ENCODE measurements around the gene MTMR1.

The MTMR1 gene

GRCh38 chrX:150792949-150793527 lies 99.8 kb downstream of the MTMR1 start:
- TF ChIP-seq ZFP30 (CRISPR knock-in tag; IDR thresholded peaks at IDR 0.05) = no peak
- no peak for TF ChIP-seq ARNTL (CRISPR knock-in tag; IDR thresholded peaks at IDR 0.05; ENCODE audit: borderline replicate concordance, low read depth)
- no peak for ATAC-seq

GRCh38 chrX:150805736-150806135 lies 112.5 kb downstream of the MTMR1 start:
- no peak for TF ChIP-seq ISL1 (CRISPR knock-in tag; IDR thresholded peaks at IDR 0.05)
- TF ChIP-seq SNAI2 (CRISPR knock-in tag; IDR thresholded peaks at IDR 0.05) = no peak
- ATAC-seq = no peak

- no peak for ATAC-seq
These were observed 113.6 kb downstream of the MTMR1 start for GRCh38 chrX:150806827-150807226.

More at GRCh38 chrX:150806827-150807226, 113.6 kb downstream of the MTMR1 start:
- TF ChIP-seq PATZ1 (CRISPR knock-in tag; IDR thresholded peaks at IDR 0.05; ENCODE audit: borderline replicate concordance) = no peak
- TF ChIP-seq TCF4 (CRISPR knock-in tag; IDR thresholded peaks at IDR 0.05; ENCODE audit: borderline replicate concordance) = no peak
- TF ChIP-seq ZFP30 (CRISPR knock-in tag; IDR thresholded peaks at IDR 0.05) = no peak
- TF ChIP-seq BACH2 (CRISPR knock-in tag; IDR thresholded peaks at IDR 0.05; ENCODE audit: borderline replicate concordance) = no peak
- no peak for TF ChIP-seq PPARA (CRISPR knock-in tag; IDR thresholded peaks at IDR 0.05; ENCODE audit: borderline replicate concordance)
- TF ChIP-seq SNAI2 (CRISPR knock-in tag; IDR thresholded peaks at IDR 0.05) = no peak
- TF ChIP-seq ZFP3 (CRISPR knock-in tag; IDR thresholded peaks at IDR 0.05) = no peak
- TF ChIP-seq TOX (CRISPR knock-in tag; IDR thresholded peaks at IDR 0.05; ENCODE audit: borderline replicate concordance) = no peak
- no peak for TF ChIP-seq TSHZ2 (CRISPR knock-in tag; IDR thresholded peaks at IDR 0.05)
- TF ChIP-seq OSR1 (CRISPR knock-in tag; IDR thresholded peaks at IDR 0.05) = no peak
- TF ChIP-seq POU6F1 (CRISPR knock-in tag; IDR thresholded peaks at IDR 0.05; ENCODE audit: borderline replicate concordance, low read depth) = no peak
- no peak for TF ChIP-seq CSRNP3 (CRISPR knock-in tag; IDR thresholded peaks at IDR 0.05)
- TF ChIP-seq ESRRG (CRISPR knock-in tag; IDR thresholded peaks at IDR 0.05) = no peak
- no peak for TF ChIP-seq CREB5 (CRISPR knock-in tag; IDR thresholded peaks at IDR 0.05; ENCODE audit: low read depth)
- no peak for TF ChIP-seq ZNF8 (CRISPR knock-in tag; IDR thresholded peaks at IDR 0.05)
- TF ChIP-seq GLIS3 (CRISPR knock-in tag; IDR thresholded peaks at IDR 0.05) = no peak
- TF ChIP-seq RARB (CRISPR knock-in tag; IDR thresholded peaks at IDR 0.05) = no peak
- TF ChIP-seq ISL1 (CRISPR knock-in tag; IDR thresholded peaks at IDR 0.05) = no peak
- TF ChIP-seq ARNTL (CRISPR knock-in tag; IDR thresholded peaks at IDR 0.05; ENCODE audit: borderline replicate concordance, low read depth) = no peak
- TF ChIP-seq ZNF70 (CRISPR knock-in tag; IDR thresholded peaks at IDR 0.05) = no peak
